D341Med (cell line): ENCODE measurements around the gene CNDP2.

ENCODE experiments used
- DNase-seq: peaks from one replicate; pipeline ENCODE4 v3.0.0; 2012; ENCODE audit warnings: low spot score

CNDP2 gene

GRCh38 chr18:74571895-74572680, 75.9 kb downstream of the CNDP2 start:
- no peak for DNase-seq

- DNase-seq = no peak
Observed at GRCh38 chr18:74573053-74573452, 76.9 kb downstream of the CNDP2 start.
